GM18508 (cell line): ENCODE results near the gene MYH9.

Source experiments
- ATAC-seq: cut with Tn5 transposase; IDR thresholded peaks from one replicate; pipeline ENCODE4 v1.9.1; 2021; ENCODE audit warnings: moderate number of reproducible peaks; ENCODE audit not compliant: insufficient read depth, unreplicated experiment

The MYH9 gene

GRCh38 chr22:36369004-36369921 is 18.5 kb downstream of the MYH9 start:
- no peak for ATAC-seq

- ATAC-seq: no peak
These were observed 19.3 kb downstream of the MYH9 start for GRCh38 chr22:36368359-36368983.

GRCh38 chr22:36367479-36367878 is 20.3 kb downstream of the MYH9 start:
- ATAC-seq: no peak

GRCh38 chr22:36367066-36367465 is 20.7 kb downstream of the MYH9 start:
- ATAC-seq: no peak

- ATAC-seq: no peak
These were observed 21.5 kb downstream of the MYH9 start for GRCh38 chr22:36366291-36366708.

- no peak for ATAC-seq
These were observed 22.8 kb downstream of the MYH9 start for GRCh38 chr22:36365020-36365411.

- ATAC-seq: no peak
These were observed 23.3 kb downstream of the MYH9 start for GRCh38 chr22:36364255-36365019.

- no peak for ATAC-seq
These were observed 24.3 kb downstream of the MYH9 start for GRCh38 chr22:36363349-36363981.

GRCh38 chr22:36362932-36363331 is 24.8 kb downstream of the MYH9 start:
- no peak for ATAC-seq

- no peak for ATAC-seq
These were observed 25.7 kb downstream of the MYH9 start for GRCh38 chr22:36362075-36362474.

GRCh38 chr22:36360871-36361383 is 26.8 kb downstream of the MYH9 start:
- ATAC-seq: no peak

GRCh38 chr22:36360011-36360410 is 27.8 kb downstream of the MYH9 start:
- ATAC-seq: no peak

- no peak for ATAC-seq
These were observed 28.2 kb downstream of the MYH9 start for GRCh38 chr22:36359470-36359996.

GRCh38 chr22:36358533-36359469 is 29.0 kb downstream of the MYH9 start:
- no peak for ATAC-seq

- ATAC-seq: no peak
These were observed 30.8 kb downstream of the MYH9 start for GRCh38 chr22:36356708-36357624.

GRCh38 chr22:36355894-36356293 is 31.9 kb downstream of the MYH9 start:
- ATAC-seq: no peak

- no peak for ATAC-seq
These were observed 32.4 kb downstream of the MYH9 start for GRCh38 chr22:36355362-36355761.
